IMR-90 (cell line): Measurements from ENCODE around the gene B3GALNT1. TPM values are rescaled to one million over a fixed set of nuclear protein-coding genes. Genes with fewer than 3 reads are reported as not detected.

Experiments
- ATAC-seq: fragments of 200-7000 bp; cut with Tn5 transposase; 2 replicates; pipeline ENCODE4 v1.9.1; 2020; ENCODE audit warnings: low read depth, mild to moderate bottlenecking, moderate library complexity
- BruUV-seq: library from RNA; stranded (reverse); fragments of 400-500 nt; replicated peaks from 2 replicates; lab custom pipeline; 2021; lab: Mats Ljungman, UMichigan
- CTCF ChIA-PET: fragments of 300-600 bp; formaldehyde crosslinking; extraction: SDS; loops from one replicate; lab custom pipeline; 2021; ENCODE audit warnings: antibody characterized with exemption; lab: Yijun Ruan, JAX
- POLR2A ChIA-PET: fragments of 300-600 bp; sonication (Branson Sonifier 250); formaldehyde crosslinking; loops from one replicate; lab custom pipeline; 2022; ENCODE audit warnings: antibody characterized with exemption; ENCODE audit not compliant: unreplicated experiment; lab: Charles Lee
- DNase-seq: peaks from one replicate; pipeline ENCODE4 v3.0.0; 2013
- H2AFZ ChIP-seq: replicated peaks from 2 replicates; pipeline ENCODE3; 2013; ENCODE audit warnings: low read length, mild to moderate bottlenecking; ENCODE audit not compliant: poor library complexity
- H2AK5ac ChIP-seq: 2 replicates; pipeline ENCODE4 v1.6.1; 2013; ENCODE audit warnings: low read depth, low read length, inconsistent platforms
- H2AK9ac ChIP-seq: replicated peaks from 2 replicates; pipeline ENCODE3; 2013; ENCODE audit warnings: mild to moderate bottlenecking, low read depth, low read length, moderate library complexity; ENCODE audit not compliant: poor library complexity
- H2BK120ac ChIP-seq: 2 replicates; pipeline ENCODE4 v1.6.1; 2013; ENCODE audit warnings: low read depth, low read length, inconsistent platforms
- H2BK15ac ChIP-seq: 3 replicates; pipeline ENCODE4 v1.6.1; 2013; ENCODE audit warnings: low read depth, low read length, inconsistent platforms
- H2BK20ac ChIP-seq: 2 replicates; pipeline ENCODE4 v1.6.1; 2013; ENCODE audit warnings: low read depth, mild to moderate bottlenecking, inconsistent platforms, low read length, moderate library complexity
- H2BK5ac ChIP-seq: 2 replicates; pipeline ENCODE4 v1.6.1; 2013; ENCODE audit warnings: mild to moderate bottlenecking, low read depth, low read length, inconsistent platforms; ENCODE audit not compliant: poor library complexity, severe bottlenecking
- H3K14ac ChIP-seq: replicated peaks from 2 replicates; pipeline ENCODE4 v1.6.1; 2013; ENCODE audit warnings: low read depth, low read length, inconsistent platforms
- H3K18ac ChIP-seq: 2 replicates; pipeline ENCODE4 v1.6.1; 2013; ENCODE audit warnings: low read depth, low read length, control low read depth
- H3K23ac ChIP-seq: 2 replicates; pipeline ENCODE4 v1.6.1; 2013; ENCODE audit warnings: low read depth, low read length, inconsistent platforms
- H3K27ac ChIP-seq: 2 replicates; pipeline ENCODE4 v1.5.1; 2013; ENCODE audit warnings: mild to moderate bottlenecking, control low read depth, low read length; ENCODE audit not compliant: insufficient read depth
- H3K27me3 ChIP-seq: 2 replicates; pipeline ENCODE4 v1.6.1; 2013; ENCODE audit warnings: low read length; ENCODE audit not compliant: control insufficient read depth, insufficient read depth
- H3K36me3 ChIP-seq: 2 replicates; pipeline ENCODE4 v1.6.1; 2013; ENCODE audit warnings: low read length, mixed read lengths; ENCODE audit not compliant: control insufficient read depth, insufficient read depth
- H3K4ac ChIP-seq: 2 replicates; pipeline ENCODE4 v1.6.1; 2013; ENCODE audit warnings: low read depth, low read length, inconsistent platforms
- H3K4me1 ChIP-seq: 2 replicates; pipeline ENCODE4 v1.6.1; 2013; ENCODE audit warnings: low read length, mixed read lengths; ENCODE audit not compliant: control insufficient read depth, insufficient read depth
- H3K4me2 ChIP-seq: 2 replicates; pipeline ENCODE4 v1.6.1; 2013; ENCODE audit warnings: low read depth, mild to moderate bottlenecking, control low read depth, low read length, moderate library complexity
- H3K4me3 ChIP-seq: 2 replicates; pipeline ENCODE4 v1.5.1; 2013; ENCODE audit warnings: low read depth, mild to moderate bottlenecking, control low read depth, low read length, moderate library complexity; ENCODE audit not compliant: insufficient read depth
- H3K56ac ChIP-seq: 2 replicates; pipeline ENCODE4 v1.6.1; 2013; ENCODE audit warnings: low read length, inconsistent platforms; ENCODE audit not compliant: insufficient read depth; ENCODE audit errors: extremely low read depth
- H3K79me1 ChIP-seq, 2 experiments: 2 replicates each; pipeline ENCODE4 v1.6.1; 2013; ENCODE audit warnings: low read length in 2 of 2, inconsistent platforms in 1 of 2, low read depth in 1 of 2
- H3K9ac ChIP-seq: 2 replicates; pipeline ENCODE4 v1.6.1; 2013; ENCODE audit warnings: low read depth, low read length, control low read depth
- H3K9me1 ChIP-seq: 2 replicates; pipeline ENCODE4 v1.6.1; 2013; ENCODE audit warnings: low read length, inconsistent platforms; ENCODE audit not compliant: insufficient read depth
- H3K9me3 ChIP-seq: 2 replicates; pipeline ENCODE4 v1.6.1; 2013; ENCODE audit warnings: low read length; ENCODE audit not compliant: control insufficient read depth, insufficient read depth
- H4K20me1 ChIP-seq: 2 replicates; pipeline ENCODE4 v1.6.1; 2013; ENCODE audit warnings: low read length, inconsistent platforms; ENCODE audit not compliant: insufficient read depth
- H4K5ac ChIP-seq: 2 replicates; pipeline ENCODE4 v1.6.1; 2013; ENCODE audit warnings: mild to moderate bottlenecking, low read depth, low read length, control low read depth
- H4K8ac ChIP-seq, 2 experiments: 2 replicates each; pipeline ENCODE4 v1.6.1; 2013; ENCODE audit warnings: low read depth in 2 of 2, low read length in 2 of 2, control low read depth in 1 of 2, inconsistent platforms in 1 of 2
- H4K91ac ChIP-seq: 2 replicates; pipeline ENCODE4 v1.6.1; 2013; ENCODE audit warnings: low read depth, low read length, inconsistent platforms; ENCODE audit not compliant: insufficient read depth
- BHLHE40 ChIP-seq: fragments of 150-350 bp; IDR thresholded peaks from 2 replicates; pipeline ENCODE4 v1.6.1; 2016; ENCODE audit warnings: mild to moderate bottlenecking, low read depth, low read length
- CTCF ChIP-seq: conservative IDR thresholded peaks from 2 replicates; pipeline ENCODE4 v1.5.1; 2012; ENCODE audit warnings: mild to moderate bottlenecking, low read depth, low read length, improper control_type of control experiment
- MAFK ChIP-seq: IDR thresholded peaks from 2 replicates; pipeline ENCODE4 v1.6.1; 2012; ENCODE audit warnings: low read depth, low read length, improper control_type of control experiment
- RFX5 ChIP-seq: IDR thresholded peaks from 2 replicates; pipeline ENCODE4 v1.8.0; 2012; ENCODE audit warnings: low read depth, mild to moderate bottlenecking, low read length, moderate library complexity
- WGBS, 2 experiments: methylation state at CpG; one replicate each; pipeline versions ENCODE4 v1.1.5 to v1.1.7; 2013; ENCODE audit warnings: missing lambda C conversion rate in 2 of 2; ENCODE audit not compliant: insufficient read length in 1 of 2; ENCODE audit errors: extremely low coverage in 2 of 2; 5-methylcytosine and 5-hydroxymethylcytosine counted together
- dilution Hi-C: fragments of 300-500 bp; cut with HindIII; formaldehyde crosslinking; loops from one replicate; pipeline ENCODE4 v1.14.3; 2018; ENCODE audit warnings: low sequenced_read_pairs; ENCODE audit not compliant: unreplicated experiment
- in situ Hi-C: fragments of 300-500 bp; cut with MboI; formaldehyde crosslinking; loops from 3 replicates; pipeline ENCODE4 v1.14.3; 2019; ENCODE audit warnings: low sequenced_read_pairs, inconsistent platforms, mixed read lengths
- intact Hi-C: fragments of 100-400 bp; cut with micrococcal nuclease; formaldehyde crosslinking; loops from 2 replicates; pipeline ENCODE4 v1.10.0; 2022
- polyA plus RNA-seq, 3 experiments: library from polyadenylated mRNA; depleted of rRNA; stranded (reverse); fragments of >200 nt; gene quantifications; 2 replicates each; pipeline ENCODE4 v1.2.3, GENCODE V29; 2012; ENCODE audit warnings: low replicate concordance in 1 of 3
- total RNA-seq: library from RNA; depleted of rRNA; stranded (reverse); fragments of >200 nt; gene quantifications from 2 replicates; pipeline ENCODE4 v1.2.3, GENCODE V29; 2012

B3GALNT1 gene
- total and polyA plus RNA-seq, 2 of the 4 experiments (the other 2 are of a cell fraction): 5.6 to 8.2 TPM

GRCh38 chr3:161072211-161072621 is 32.9 kb downstream of the B3GALNT1 start:
- in situ Hi-C loops: no loop called here
- DNase-seq: no peak
- intact Hi-C loops: no loop called here

More at GRCh38 chr3:161072211-161072621, 32.9 kb downstream of the B3GALNT1 start:
- H3K9ac ChIP-seq: no peak overlapping the region
- H3K4me1 ChIP-seq: no peaks in the 10 kb centered on the region
- no peaks in the 10 kb centered on the region for H3K36me3 ChIP-seq
- no peaks in the 10 kb centered on the region for H3K27me3 ChIP-seq
- no peak overlapping the region for H3K14ac ChIP-seq
- ChIA-PET POLR2A (no interaction called here), CTCF (no interaction called here)
- H2BK20ac ChIP-seq: no peak overlapping the region
- no peak overlapping the region for H2BK15ac ChIP-seq
- H2AFZ ChIP-seq: no peak overlapping the region
- no peak overlapping the region for H3K23ac ChIP-seq
- H3K4me2 ChIP-seq: no peak overlapping the region
- WGBS, 2 experiments: no CpG with 5 or more reads among the region's 1 CpG
- H3K4me3 ChIP-seq: no peak overlapping the region
- no peaks in the 10 kb centered on the region for H3K9me3 ChIP-seq
- no peak overlapping the region for H2AK5ac ChIP-seq
- dilution Hi-C loops: no loop called here
- H2BK120ac ChIP-seq: no peak overlapping the region
- H4K20me1 ChIP-seq: no peaks in the 10 kb centered on the region
- H3K4ac ChIP-seq: no peak overlapping the region
- H4K8ac ChIP-seq: no peak overlapping the region
- no peak overlapping the region for H3K27ac ChIP-seq
- no peak overlapping the region for H3K18ac ChIP-seq
- H2AK9ac ChIP-seq: no peak overlapping the region
- no peak overlapping the region for H4K5ac ChIP-seq
- TF ChIP-seq RFX5 (no peak), MAFK (no peak), CTCF (no peak), BHLHE40 (no peak)
- no TSS peak for BruUV-seq
- no peaks in the 10 kb centered on the region for H3K9me1 ChIP-seq
- no peak overlapping the region for H3K56ac ChIP-seq
- H3K79me1 ChIP-seq: no peaks in the 10 kb centered on the region
- ATAC-seq: no peak
- H2BK5ac ChIP-seq: no peak overlapping the region
- H4K91ac ChIP-seq: no peak overlapping the region
